GM12801 (cell line): Measurements from ENCODE around the gene ATP4B.

Experiments used
- CTCF ChIP-seq: IDR thresholded peaks from one replicate; pipeline ENCODE4 v1.5.1; 2011; ENCODE audit warnings: control low read depth; ENCODE audit not compliant: insufficient read length; ENCODE audit errors: extremely low read depth

The ATP4B gene

GRCh38 chr13:113617961-113618360 is 40.0 kb downstream of the ATP4B start:
- TF ChIP-seq CTCF: no peak

GRCh38 chr13:113616991-113617749 is 40.8 kb downstream of the ATP4B start:
- no peak for TF ChIP-seq CTCF

GRCh38 chr13:113616281-113616906 is 41.6 kb downstream of the ATP4B start:
- no peak for TF ChIP-seq CTCF

GRCh38 chr13:113613789-113614379 is 44.1 kb downstream of the ATP4B start:
- TF ChIP-seq CTCF: no peak

GRCh38 chr13:113612607-113613006 is 45.4 kb downstream of the ATP4B start:
- no peak for TF ChIP-seq CTCF

- TF ChIP-seq CTCF: no peak
Observed at GRCh38 chr13:113611996-113612395, 46.0 kb downstream of the ATP4B start.

- TF ChIP-seq CTCF: no peak
Observed at GRCh38 chr13:113610266-113610665, 47.7 kb downstream of the ATP4B start.
